Femur (tissue), 1 donor: Measurements from ENCODE around the gene PDS5A.
"Not testable (repeated sequence)": the region's sequence is repeated elsewhere in the genome, so short reads cannot be mapped to it uniquely, and the experiment has no call there.

Source experiments
- DNase-seq: peaks from one replicate; pipeline ENCODE4 v3.0.0-alpha.2; 2017

PDS5A gene

GRCh38 chr4:39821951-39822350, 155.8 kb downstream of the PDS5A start:
- DNase-seq: no peak

GRCh38 chr4:39820186-39820585, 157.5 kb downstream of the PDS5A start:
- no peak for DNase-seq

DNA sequence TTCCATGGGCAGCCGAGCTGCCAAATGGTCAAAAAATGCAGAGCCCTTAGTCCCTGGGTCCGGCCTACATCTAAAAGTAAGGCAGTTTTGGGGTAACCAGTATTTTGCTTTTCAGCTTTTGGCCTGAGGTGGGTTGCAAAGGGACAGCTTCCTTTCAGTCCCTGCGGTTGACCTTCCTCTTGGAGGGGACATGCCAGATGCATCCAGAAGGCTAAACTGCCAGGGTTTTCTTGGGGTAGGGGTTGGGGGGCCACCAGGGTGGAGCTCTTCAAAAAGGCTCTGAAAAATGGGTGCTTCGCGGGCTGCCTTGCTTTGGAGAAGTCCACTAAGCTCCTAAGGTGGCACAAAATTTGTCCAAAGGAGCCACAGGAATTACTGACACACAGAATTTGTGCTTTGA, 159.1 kb downstream of the PDS5A start:
- DNase-seq: no peak

DNA sequence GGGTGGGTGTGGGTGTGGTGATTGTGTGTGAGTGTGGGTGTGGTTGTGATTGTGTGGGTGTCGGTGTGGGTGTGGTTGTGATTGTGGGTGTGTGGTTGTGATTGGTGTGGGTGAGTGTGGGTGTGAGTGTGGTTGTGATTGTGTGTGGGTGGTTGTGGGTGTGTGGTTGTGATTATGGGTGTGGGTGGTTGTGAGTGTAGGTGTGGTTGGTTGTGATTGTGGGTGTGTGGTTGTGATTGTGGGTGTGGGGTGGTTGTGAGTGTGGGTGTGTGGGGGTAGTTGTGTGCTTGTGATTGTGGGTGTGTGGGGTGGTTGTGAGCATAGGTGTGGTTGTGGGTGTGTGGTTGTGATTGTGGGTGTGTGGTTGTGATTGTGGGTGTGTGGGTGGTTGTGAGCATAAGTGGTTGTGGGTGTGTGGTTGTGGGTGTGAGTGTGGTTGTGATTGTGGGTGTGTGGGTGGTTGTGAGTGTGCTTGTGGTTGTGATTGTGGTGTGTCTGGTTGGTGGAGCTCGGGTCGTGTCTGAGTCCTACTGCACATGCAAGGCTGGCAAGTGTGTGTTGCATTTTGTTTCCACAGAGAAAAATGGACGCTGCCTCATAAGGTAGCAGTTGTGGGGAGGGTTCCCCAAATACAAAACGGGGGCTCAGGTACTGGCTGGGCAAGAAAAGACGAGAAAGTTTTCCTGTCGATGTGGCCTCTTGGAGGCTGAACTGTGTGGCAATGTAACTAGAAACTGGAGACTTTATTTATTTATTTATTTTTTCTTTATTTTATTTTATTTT, 163.1 kb downstream of the PDS5A start:
- DNase-seq: no peak

GRCh38 chr4:39813761-39814160, 163.9 kb downstream of the PDS5A start:
- DNase-seq: not testable (repeated sequence)

DNA sequence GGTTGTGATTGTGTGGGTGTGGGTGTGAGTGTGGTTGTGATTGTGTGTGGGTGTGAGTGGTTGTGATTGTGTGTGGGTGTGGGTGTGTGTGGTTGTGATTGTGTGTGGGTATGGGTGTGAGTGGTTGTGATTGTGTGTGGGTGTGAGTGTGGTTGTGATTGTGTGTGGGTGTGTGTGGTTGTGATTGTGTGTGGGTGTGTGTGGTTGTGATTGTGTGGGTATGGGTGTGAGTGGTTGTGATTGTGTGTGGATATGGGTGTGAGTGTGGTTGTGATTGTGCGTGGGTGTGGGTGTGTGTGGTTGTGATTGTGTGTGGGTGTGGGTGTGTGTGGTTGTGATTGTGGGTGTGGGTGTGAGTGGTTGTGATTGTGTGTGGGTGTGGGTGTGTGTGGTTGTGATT, 164.7 kb downstream of the PDS5A start:
- not testable (repeated sequence) for DNase-seq

DNA sequence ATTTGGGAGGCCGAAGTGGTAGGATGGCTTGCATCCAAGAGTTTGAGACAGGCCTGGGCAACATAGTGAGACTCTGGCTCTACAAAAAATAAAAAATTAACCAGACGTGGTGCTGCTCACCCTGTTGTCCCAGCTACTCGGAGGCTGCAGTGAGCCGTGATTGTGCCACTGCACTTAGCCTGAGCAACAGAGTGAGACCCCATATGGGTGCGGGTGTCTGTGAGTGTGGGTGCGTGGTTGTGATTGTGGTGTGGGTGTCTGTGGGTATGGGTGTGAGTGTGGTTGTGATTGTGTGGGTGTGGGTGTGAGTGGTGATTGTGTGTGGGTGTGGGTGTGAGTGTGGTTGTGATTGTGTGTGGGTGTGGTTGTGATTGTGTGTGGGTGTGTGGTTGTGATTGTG, 165.2 kb downstream of the PDS5A start:
- DNase-seq: no peak

GRCh38 chr4:39808231-39808749, 169.4 kb downstream of the PDS5A start:
- DNase-seq: no peak

GRCh38 chr4:39802005-39802404, 175.7 kb downstream of the PDS5A start:
- no peak for DNase-seq

DNA sequence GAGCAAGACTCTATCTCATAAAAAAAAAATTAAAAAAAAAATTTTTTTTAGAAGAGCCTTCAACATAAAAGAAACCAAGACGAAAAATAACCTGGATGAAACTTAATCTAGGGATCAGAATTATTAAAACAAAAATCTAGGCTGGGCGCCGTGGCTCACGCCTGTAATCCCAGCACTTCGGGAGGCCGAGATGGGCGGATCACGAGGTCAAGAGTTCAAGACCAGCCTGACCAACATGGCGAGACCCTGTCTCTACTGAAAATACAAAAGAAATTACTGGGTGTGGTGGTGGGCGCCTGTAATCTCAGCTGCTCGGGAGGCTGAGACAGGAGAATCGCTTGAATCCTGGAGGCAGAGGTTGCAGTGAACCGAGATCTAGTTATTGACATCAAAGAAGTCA, 184.7 kb downstream of the PDS5A start:
- DNase-seq: not testable (repeated sequence)

GRCh38 chr4:39792529-39792928, 185.2 kb downstream of the PDS5A start:
- no peak for DNase-seq

GRCh38 chr4:39792128-39792527, 185.6 kb downstream of the PDS5A start:
- DNase-seq: no peak

DNA sequence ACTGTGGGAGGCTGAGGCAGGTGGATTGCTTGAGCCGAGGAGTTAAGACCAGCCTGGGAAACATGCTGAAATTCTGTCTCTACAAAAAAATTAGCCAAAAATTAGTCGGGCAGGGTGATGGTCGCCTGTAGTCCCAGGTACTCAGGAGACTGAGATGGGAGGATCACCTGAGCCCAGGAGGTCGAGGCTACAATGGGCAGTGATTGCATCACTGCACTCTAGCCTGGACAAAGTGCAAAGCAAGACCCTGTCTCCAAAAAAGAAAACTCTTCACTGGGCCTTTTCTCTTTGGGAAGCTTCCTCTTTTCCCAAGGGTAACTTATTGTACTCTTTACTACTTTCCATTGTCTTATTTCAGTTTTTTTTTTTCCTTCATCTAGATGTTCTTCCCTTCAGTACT, 190.9 kb downstream of the PDS5A start:
- DNase-seq: no peak

DNA sequence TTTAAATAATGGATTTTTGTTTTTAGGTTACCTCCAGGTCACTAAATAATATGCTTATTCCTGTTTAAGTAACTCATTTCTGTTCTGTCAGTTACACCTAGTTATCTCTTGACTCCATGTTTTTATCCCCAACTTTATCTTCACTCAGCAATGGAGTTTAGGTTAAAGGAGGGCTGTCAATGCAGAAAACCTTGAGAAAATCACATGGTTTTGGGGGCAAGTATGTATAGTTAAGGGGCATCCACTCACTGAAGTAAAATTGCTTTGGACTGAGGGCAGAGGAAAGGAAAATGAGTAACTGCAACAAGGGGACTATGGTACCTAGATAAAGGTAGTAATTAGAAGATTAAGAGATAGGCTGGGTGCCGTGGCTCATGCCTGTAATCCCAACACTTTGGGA, 192.6 kb downstream of the PDS5A start:
- no peak for DNase-seq

DNA sequence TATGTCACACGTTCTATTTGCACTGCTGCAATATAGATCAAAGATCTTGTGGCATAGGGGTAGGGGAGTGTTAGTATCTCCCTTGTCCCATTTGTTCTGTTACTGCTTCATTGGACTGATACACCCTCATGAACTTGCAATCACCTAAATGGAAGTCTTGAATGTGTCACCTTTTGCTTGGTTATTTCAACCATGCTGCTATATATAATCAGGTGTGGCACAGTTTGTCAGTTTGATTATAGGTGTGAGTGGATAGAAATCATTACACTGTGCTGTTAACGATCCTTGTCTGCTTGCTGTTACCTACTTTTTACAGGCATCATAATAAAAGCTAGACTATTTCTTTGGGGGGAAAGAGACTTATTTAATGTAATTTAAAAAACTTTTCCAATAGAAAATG, 195.7 kb downstream of the PDS5A start:
- not testable (repeated sequence) for DNase-seq
